ENCODE measurements around the gene EIF1AD. TPM values are rescaled to one million over a fixed set of nuclear protein-coding genes. Genes with fewer than 3 reads are reported as not detected.
A peak's percentile ranks its signal among the peaks of the same experiment; 100 is the strongest.

Gene EIF1AD
- total and polyA plus RNA-seq, 9 of the 15 experiments (the other 6 are each of a cell fraction or from before 2014, with no cell fraction given): 50.1 to 98.8 (median 58.7) TPM

DNA sequence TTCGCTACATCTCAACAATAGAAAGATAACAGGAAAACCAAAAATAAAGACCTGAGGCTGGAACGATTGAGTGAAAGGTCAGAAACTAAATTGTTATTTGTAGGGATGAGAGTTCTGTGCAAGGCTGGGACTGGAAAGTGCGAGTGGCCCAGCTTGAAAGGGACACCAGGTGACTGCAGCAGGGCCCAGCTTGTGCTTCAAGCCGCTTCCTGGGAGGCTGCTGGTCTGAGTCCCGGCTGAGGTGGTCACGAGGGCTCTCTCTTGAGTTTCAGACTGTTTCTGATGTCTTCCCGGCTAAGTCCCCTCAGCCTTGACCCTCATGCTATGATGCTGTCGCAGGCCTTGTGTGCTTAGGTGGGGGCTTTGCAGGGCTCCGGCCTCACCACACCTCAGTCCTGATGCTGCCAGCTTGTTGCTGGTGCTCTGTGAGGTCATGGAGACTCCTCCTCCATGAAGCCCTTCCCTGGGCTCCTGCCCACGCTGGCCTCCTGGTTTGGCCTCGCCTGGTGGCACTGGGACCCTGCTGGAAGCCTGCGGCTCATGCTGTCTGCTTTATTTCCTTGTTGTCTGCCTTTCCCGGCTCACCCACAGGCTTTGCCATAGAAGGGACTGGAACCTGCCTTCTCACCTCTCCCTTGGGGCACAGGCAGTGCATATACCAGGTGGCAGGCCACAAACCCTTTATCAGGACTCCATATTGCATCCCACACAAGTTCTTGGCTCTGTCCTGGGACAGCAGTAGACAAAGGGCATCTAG lies 4.4 kb upstream of the EIF1AD start:
- peak overlapping the region in 1 of 2 experiments; percentile 75; a peak in 2 of 4 replicates for H3K9ac ChIP-seq (ENCODE audit: insufficient read depth in 1 of 2, low read depth in 2 of 2, low read length in 2 of 2)
- intact Hi-C loops (cut with micrococcal nuclease) (no loop called here), in situ Hi-C loops (cut with MboI) (no loop called here)
- TF ChIP-seq RBFOX2 (IDR thresholded peaks at IDR 0.05; ENCODE audit: low read depth, low read length) (peak; percentile 59; the same call in 1 of the 2 replicates), POLR2G (IDR thresholded peaks at IDR 0.05; ENCODE audit: low read depth, low read length) (peak; percentile 58)
- TF ChIP-seq, protein P1, sequence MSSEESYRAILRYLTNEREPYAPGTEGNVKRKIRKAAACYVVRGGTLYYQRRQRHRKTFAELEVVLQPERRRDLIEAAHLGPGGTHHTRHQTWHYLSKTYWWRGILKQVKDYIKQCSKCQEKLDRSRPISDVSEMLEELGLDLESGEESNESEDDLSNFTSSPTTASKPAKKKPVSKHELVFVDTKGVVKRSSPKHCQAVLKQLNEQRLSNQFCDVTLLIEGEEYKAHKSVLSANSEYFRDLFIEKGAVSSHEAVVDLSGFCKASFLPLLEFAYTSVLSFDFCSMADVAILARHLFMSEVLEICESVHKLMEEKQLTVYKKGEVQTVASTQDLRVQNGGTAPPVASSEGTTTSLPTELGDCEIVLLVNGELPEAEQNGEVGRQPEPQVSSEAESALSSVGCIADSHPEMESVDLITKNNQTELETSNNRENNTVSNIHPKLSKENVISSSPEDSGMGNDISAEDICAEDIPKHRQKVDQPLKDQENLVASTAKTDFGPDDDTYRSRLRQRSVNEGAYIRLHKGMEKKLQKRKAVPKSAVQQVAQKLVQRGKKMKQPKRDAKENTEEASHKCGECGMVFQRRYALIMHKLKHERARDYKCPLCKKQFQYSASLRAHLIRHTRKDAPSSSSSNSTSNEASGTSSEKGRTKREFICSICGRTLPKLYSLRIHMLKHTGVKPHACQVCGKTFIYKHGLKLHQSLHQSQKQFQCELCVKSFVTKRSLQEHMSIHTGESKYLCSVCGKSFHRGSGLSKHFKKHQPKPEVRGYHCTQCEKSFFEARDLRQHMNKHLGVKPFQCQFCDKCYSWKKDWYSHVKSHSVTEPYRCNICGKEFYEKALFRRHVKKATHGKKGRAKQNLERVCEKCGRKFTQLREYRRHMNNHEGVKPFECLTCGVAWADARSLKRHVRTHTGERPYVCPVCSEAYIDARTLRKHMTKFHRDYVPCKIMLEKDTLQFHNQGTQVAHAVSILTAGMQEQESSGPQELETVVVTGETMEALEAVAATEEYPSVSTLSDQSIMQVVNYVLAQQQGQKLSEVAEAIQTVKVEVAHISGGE (CRISPR knock-in tag; IDR thresholded peaks at IDR 0.05): 0 out of 6 replicates have a peak, but pooled peaks of 1 of the 3 experiments have one; percentile 9
- TF ChIP-seq, protein P2, sequence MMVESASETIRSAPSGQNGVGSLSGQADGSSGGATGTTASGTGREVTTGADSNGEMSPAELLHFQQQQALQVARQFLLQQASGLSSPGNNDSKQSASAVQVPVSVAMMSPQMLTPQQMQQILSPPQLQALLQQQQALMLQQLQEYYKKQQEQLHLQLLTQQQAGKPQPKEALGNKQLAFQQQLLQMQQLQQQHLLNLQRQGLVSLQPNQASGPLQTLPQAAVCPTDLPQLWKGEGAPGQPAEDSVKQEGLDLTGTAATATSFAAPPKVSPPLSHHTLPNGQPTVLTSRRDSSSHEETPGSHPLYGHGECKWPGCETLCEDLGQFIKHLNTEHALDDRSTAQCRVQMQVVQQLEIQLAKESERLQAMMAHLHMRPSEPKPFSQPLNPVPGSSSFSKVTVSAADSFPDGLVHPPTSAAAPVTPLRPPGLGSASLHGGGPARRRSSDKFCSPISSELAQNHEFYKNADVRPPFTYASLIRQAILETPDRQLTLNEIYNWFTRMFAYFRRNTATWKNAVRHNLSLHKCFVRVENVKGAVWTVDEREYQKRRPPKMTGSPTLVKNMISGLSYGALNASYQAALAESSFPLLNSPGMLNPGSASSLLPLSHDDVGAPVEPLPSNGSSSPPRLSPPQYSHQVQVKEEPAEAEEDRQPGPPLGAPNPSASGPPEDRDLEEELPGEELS (CRISPR knock-in tag; IDR thresholded peaks at IDR 0.05; ENCODE audit: borderline replicate concordance): no peak
- FAIRE-seq (no peak), DNase-seq (ENCODE audit: extremely low read depth in 1 of 4, low spot score in 3 of 4) (no peak), ATAC-seq (no peak)
- no peaks in the 10 kb centered on the region for H3K9me3 ChIP-seq (replicated peaks; ENCODE audit: control insufficient read depth, insufficient read depth, low read depth, low read length)
- peaks cover 23 to 28% of the 10 kb centered on the region in 2 experiments; a peak in 4 of 5 replicates for H3K4me1 ChIP-seq (replicated peaks in 1 of 2; ENCODE audit: control insufficient read depth in 2 of 2, insufficient read depth in 2 of 2, low read length in 2 of 2)
- no peak overlapping the region for H3K4me3 ChIP-seq
- BruUV-seq (replicated peaks): no TSS peak
- no peak overlapping the region for H3K4me2 ChIP-seq (ENCODE audit: insufficient read depth, low read length)
- ChIA-PET POLR2A (interaction anchor here (0.7 to 3.3 kb wide), 5 partner anchors 8 to 118 kb away, joined by 3 to 13 read pairs (median 3); partner anchors contain the start of gene FIBP), CTCF (ENCODE audit: low intra/inter-chr PET ratio) (no interaction called here)
- H4K20me1 ChIP-seq (replicated peaks; ENCODE audit: control insufficient read depth, insufficient read depth, low read length): no peaks in the 10 kb centered on the region
- H2AFZ ChIP-seq (ENCODE audit: low read depth, low read length): no peak overlapping the region
- H3K36me3 ChIP-seq (ENCODE audit: control insufficient read depth, insufficient read depth, low read length): peaks cover 29% of the 10 kb centered on the region; the same call in 2 of the 3 replicates
- no peaks in the 10 kb centered on the region for H3K9me1 ChIP-seq (ENCODE audit: control insufficient read depth, insufficient read depth, low read length)
- peaks cover 24% of the 10 kb centered on the region for H3K79me2 ChIP-seq (ENCODE audit: control insufficient read depth, insufficient read depth, low read length)
- WGBS (ENCODE audit: insufficient coverage, low coverage, missing lambda C conversion rate): 86% methylated on average over 11 of the region's 13 CpGs
- H3K27ac ChIP-seq (ENCODE audit: extremely low read depth, low read depth, low read length): no peak overlapping the region
- H3K27me3 ChIP-seq (ENCODE audit: control insufficient read depth in 2 of 2, insufficient read depth in 2 of 2, low read length in 2 of 2): no peaks in the 10 kb centered on the region

Measured in K562 (cell line).